ENCODE data around the gene GIT1.

Gene GIT1

DNA sequence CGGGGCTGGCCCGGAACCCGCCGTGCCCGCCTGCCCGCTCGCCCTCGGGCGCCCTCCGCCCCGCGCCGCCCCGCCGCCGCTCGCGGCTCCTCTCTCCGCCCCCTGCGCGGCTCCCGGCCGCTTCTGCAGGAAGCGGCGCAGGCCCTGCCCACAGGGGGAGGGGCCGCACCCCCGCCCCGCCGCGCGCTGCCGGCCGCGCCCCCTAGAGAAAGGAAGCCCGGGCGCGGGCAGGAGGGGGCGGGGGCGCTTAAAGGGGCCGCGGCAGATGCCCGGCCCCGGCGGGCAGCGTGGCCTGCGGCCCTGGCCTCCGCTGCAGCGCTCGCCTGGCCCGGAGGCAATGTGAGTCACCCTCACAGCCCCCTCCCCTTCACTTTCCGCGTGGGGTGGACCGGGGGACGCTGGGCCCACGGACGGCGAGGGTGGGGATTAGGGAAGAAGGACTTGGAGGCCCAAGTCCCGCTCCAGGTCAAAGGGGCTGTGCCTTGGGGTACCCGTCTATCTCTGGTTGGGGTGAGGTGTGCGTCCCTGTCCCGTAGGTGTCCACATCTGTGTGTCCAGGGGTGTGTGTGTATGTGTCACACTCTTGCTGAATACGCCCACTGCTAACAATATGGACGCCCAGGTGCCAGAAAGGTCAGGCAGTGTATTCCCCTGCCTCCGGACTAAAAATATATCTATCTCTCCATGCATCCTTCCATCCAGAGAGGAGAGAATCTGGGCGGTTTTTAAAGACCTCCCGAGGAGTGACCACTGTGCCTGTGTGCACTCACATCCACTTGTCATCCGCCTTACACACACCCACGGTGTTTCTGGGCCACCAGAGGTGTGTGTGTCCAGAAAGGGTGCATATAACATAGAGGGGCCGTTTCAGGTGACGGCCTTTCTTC lies at the start of gene GIT1:
Gene GIT1 (minus strand): TSS at position 125 of the 887 bp plus-strand sequence. CDS start 270 bp downstream, outside the sequence.
- DNase-seq = no peak

DNA sequence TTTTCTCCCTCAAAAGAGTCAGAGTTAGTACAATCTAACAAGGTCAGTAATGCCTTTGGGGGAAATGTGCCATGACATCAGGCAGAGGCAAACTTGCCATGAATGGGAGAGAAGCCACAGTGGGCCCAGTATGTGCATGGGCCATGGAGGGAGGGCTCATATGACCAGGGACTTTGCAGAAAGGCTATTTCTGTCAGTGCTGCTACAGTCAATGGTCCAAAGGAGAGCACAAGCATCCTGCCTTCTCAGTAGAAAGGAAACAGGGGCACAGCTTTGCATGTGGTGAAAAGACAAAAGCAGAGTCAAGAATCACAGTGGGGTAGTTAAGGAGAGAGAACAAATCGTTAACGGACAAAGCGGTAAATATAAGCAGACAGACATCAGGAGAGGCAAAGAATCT lies 44.4 kb upstream of the GIT1 start:
- no peak for DNase-seq

DNA sequence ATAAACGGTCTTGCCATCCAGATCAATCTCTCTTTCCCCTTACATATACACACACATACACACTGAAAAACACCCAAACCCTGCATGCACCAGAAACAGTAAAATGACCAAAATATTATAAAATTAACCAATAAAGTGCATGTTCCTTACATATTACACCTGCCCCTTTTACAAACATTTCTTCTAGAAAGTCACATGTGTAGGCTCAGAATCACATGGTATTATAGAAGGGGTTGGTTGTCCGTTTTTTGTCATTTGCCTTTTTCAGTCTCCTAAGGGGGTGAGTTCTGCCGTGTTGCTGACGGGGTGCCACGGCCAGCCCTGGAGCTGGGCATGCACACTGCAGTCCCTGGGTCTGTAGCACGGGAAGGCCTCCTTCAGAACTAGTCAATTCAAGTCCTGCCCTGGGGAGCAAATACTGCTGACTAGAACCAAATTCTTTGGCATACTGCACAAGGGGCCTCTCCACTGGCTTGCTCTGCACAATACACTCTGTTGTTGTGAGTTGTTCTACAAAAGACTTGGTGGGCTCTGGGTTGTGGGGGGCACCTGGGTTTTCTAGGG lies 41.3 kb upstream of the GIT1 start:
- DNase-seq = no peak

- no peak for DNase-seq
Measured at GRCh38 chr17:29629839-29630238, 40.4 kb upstream of the GIT1 start.

DNA sequence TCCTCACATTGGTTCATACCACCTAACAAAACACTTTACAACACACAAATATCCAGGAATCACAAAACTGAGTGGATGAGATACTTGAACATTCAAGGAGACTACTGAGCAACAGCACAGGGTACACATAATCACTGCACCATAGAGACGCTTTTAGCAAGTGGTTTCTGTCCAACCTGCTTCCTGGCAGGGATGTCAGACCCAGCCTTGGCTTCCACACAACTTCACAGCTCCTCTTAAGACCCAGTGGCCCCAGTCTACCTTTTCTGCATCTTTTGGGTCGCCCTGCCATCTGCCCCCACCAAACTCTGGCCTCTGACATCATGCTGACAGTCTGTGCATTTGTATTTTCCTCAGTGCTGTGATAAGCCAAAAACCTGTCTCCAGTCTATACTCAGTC lies 39.2 kb upstream of the GIT1 start:
- no peak for DNase-seq

DNA sequence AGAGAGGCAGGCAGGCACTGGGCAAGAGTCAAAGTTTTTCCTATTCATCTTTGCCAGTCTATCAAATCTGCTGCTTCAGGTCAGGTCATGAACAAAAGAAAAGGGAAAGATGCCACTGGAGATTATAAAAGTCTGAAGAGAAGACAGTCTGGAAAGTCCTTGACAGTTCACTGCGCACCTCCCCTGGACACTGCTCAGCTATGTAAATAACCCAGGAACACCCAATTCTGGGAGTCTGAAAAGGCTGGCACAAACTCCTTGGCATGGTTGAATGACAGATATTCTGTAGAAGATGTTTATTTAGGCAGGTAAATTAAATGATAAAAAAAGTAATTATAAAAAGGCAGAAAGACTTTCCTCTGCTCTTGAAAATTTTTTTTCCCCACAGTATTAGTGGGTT lies 38.5 kb upstream of the GIT1 start:
- DNase-seq = no peak

GRCh38 chr17:29625037-29625750 lies 35.7 kb upstream of the GIT1 start:
- no peak for DNase-seq

- no peak for DNase-seq
Measured at GRCh38 chr17:29624586-29624985, 35.1 kb upstream of the GIT1 start.

DNA sequence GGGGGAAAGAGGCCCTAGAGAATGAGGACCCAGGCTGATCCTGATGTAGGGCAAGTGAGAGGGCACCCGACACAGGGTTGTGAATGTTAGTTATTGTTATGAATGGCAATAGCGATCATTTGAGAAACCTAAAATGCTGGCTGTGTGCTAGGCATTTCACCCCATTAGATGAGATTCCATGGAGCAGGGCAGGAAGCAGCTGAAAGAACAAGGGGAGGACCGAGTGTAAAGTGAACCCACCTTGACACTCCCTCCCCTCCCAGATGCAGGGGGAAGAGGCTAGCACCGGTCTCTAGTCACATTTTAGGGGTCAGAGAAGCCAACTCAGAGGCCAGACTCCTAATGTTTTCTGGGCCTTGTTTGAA lies 33.8 kb upstream of the GIT1 start:
- DNase-seq = no peak

GRCh38 chr17:29622337-29623282 lies 33.2 kb upstream of the GIT1 start, which contains the start of gene CORO6:
TSS of gene CORO6 (minus strand) at chr17:29622912. CDS start at chr17:29621421, 1,491 bp downstream.
- DNase-seq = no peak

DNA sequence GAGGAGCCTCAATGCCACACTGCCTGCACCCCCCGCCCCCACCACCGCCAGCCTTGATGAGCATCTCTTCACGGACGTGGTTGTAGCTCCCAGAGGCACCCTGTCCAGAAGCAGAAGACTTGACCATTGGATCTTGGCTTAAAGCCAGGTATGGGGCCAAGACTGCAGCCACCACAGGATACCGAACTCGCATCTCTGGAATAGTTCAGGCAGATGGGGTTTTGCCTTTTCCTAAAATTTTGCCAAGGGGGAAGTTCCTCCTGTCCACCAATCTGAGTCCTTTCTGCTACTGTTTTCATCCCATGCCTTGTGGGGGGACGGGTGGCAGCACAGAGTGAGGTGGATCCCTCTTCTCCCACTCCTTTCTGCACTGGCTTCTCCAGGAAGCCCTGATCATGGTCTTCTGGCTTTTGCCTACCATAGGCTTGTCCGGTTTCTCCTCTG lies 32.3 kb upstream of the GIT1 start:
- DNase-seq = no peak

GRCh38 chr17:29620779-29621500 lies 31.5 kb upstream of the GIT1 start:
- no peak for DNase-seq

- no peak for DNase-seq
Measured at GRCh38 chr17:29620271-29620670, 30.8 kb upstream of the GIT1 start.

GRCh38 chr17:29619251-29619650 lies 29.8 kb upstream of the GIT1 start:
- DNase-seq = no peak

DNA sequence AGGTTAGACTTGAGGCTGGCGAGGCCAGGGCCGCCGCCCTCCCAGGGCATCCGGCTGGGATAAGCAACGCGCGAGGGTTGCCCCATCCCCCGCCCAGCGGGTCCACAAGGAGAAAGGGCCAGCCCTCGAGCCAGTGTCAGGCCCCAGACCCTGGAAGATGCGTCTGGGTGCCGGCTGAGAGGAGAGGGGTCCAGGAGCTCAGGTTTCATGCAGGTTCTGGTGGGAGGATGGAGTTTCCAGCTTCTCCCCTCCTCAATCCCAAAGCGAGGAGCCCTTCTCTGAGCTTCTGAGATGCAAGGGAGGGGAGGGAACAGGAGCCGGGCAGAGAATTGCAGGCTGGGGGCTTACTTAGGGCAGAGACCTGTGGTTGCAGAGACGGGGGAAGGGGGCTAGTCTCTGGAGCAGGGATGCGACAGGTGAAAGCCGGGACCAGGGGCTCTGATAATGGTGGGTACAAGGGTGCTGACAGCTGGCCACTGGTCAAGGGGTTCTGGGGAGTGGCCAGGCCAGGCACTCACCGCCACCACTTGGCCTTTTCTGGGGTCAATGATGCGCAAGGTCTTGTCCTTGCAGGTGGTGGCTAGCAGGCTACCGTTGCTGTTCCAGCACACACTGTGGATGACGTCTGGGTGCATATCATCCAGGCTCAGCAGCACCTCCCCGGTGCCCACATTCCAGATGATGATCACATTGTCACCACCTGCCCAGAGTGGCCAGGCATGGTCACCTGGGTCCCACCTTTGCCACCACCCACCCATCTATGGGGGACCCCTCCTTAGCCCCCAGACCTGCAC lies 29.0 kb upstream of the GIT1 start:
- no peak for DNase-seq

- peak; percentile 10 for DNase-seq
Measured at GRCh38 chr17:29617481-29618271, 28.2 kb upstream of the GIT1 start.

DNA sequence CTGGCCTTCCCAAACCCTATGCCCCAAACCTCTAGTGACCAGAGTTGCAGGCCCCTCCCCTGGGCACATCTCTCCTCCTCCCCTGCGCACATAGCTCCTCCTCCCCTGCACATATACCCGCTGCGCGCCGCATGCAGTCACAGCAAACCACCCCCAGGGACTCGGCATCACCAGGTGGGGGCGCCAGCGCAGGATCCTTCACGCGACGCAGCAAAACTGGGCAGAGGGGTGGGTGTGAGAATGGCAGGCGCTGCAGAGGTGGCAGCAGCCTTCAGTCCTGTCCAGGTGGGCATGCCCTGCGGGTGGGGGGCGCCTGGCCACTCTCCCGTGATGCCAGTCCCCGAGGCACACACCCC lies 27.7 kb upstream of the GIT1 start:
- DNase-seq = peak; percentile 24

GRCh38 chr17:29616300-29617048 lies 27.0 kb upstream of the GIT1 start:
- no peak for DNase-seq

DNA sequence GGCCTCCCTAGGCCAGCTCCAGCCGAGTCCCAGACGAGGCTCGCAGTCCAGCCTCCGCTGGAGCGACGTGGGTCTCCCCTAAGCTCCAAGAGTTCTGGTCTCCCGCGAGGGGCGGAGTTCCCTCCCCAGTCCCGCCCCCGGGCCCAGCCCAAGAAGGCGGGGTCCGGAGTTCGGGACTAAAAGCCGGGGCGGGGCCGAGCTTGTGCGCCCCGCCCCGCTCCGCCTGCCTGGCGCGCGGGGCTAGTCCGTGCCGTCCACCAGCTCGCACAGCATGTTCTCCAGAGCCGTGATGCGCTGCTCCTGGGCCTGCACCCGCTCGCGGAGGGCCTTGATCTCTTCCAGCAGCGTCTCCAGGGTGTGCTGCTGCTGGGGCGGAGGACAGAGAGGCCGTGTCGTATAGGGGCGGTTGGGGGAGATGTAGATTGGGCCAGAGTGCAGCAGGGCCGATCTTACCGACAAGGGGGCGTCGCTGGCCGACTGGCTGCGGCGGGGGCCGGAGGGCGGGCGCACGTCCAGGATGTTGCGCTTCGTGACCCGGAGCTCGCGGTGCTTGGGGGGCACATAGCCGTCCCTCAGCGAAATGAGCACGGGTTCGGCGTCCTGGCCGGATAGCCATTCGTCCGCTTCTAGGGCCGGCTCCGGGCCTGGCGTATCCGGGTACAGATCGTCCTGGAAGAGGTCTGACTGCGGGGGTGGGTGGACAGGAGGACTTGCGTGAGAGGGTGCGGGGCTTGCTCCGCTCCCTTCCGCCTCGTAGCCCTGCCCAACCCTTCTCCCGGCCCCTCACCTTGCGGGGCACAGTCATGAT lies 26.2 kb upstream of the GIT1 start:
- peak; percentile 12 for DNase-seq
